Measurements from ENCODE around the gene CLEC2A.

The CLEC2A gene

DNA sequence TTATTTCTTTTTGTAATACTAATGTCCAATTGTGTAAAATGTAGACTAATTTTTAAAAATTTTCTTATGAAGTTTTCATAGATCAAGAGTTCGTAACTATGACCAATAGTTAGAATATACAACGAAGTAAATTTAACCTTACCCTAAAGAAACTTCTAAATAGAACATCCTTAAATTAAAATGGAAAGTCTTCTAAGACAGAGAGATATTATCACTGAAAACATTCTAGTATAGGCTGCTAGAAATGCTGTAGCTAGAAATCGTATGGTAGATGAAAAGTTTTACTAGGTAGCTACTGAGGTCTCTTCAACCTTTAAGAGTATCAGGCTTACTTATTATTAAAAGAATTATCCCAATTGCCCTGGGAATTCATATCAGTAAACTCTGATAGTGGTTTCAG is 925 bp downstream of the CLEC2A start:
- DNase-seq = no peak

DNA sequence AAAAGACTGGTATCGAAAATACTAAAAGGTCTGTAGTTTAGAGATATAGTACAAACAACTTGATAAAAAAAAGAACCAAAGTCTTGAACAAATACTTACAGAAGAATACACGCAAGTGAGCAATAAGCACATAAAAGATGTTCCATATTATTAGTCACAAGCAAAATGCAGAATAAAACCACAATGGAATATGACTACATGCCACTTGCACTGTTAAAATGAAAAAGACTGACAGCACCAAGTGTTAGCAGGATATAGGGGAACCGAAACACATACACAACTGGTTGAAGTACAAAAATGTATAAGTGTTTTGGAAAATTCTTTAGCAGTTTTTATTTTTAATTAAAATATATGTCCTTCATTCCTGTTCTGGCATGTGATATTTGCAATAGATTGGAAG is 3.6 kb downstream of the CLEC2A start:
- no peak for DNase-seq

DNA sequence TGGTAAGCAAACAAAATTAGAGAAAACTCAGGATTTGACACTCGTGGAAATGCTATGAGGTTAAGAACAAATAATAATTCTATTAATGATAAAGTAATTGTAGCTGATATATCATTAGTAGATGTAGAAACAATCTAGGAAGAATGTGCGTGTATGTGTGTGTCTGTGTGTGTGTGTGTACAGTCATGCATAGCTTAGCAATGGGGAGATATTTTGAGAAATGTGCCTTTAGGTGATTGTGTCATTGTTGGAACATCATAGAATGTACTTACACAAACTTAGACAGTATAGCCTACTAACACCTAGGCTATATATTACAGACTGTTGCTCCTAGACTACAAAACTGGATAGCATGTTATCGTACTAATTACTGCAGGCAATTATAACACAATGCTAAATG is 5.3 kb downstream of the CLEC2A start:
- DNase-seq = no peak

DNA sequence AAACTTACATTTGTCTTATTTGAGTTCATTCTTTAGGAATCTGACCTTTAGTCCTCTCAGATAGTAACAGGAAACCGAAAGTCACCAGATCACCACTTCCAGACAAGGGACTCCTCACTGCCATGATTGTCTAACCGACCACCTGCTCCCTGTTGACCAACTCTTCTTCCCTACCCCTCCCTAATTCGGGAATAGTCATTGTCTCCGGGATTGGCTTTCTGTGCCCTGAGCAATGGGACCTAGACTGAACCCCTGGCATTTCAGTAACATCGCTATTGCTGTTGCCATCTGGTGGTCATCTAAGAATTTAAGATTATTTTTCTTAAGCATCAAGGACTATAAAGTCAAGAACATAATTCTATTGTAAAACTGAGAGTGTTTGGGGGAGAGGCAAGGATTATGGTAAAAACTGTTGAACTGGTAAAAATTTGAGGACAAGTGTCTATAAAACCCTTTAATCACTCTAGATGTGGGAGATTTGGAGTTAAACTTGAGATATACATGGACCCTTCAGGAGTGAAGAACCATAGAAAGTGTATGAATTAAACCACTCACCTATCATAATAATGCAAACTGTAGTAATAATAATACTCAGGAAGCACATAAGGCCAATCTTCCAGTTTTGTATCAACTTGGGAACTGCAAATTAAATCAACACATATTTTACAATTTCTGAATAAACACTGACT is 6.3 kb downstream of the CLEC2A start:
- DNase-seq = no peak

DNA sequence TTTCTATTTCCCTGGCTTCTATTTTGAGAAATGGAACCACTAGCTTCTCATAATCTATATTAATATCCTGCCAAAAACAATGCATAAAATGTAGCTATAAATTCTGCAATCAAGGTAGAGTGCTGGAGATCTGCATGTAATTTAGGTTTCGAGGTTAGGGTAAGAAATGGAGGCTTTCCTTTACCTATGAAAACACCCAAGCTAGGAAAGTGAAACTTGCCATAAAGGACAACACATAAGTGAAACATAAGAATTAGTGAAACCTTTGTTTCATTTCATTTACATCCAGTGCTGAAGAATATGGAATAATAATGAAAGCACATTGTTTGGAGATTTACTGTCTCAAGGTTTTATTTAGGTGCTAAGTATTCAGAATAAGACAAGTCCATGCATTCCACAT is 9.7 kb downstream of the CLEC2A start:
- DNase-seq = no peak

DNA sequence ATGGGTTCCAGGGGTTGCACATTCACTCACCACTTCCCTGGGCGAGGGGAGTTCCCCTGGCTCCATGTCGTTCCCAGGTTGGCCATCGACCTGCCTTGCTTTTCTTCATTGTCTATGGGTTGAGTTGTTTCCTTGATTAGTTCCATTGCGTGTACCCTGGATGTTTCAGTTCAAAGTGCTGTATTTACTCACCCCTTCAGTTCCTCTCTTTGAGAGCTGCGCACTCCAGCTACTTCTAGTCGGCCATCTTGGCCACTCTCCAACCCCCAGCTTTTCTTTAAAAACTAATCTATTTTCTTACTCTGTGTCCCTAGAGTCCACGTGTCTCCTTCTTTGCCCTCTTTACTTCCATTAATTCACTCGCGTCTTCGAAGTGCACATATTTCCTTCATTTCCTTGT is 11.7 kb downstream of the CLEC2A start:
- DNase-seq = no peak

DNA sequence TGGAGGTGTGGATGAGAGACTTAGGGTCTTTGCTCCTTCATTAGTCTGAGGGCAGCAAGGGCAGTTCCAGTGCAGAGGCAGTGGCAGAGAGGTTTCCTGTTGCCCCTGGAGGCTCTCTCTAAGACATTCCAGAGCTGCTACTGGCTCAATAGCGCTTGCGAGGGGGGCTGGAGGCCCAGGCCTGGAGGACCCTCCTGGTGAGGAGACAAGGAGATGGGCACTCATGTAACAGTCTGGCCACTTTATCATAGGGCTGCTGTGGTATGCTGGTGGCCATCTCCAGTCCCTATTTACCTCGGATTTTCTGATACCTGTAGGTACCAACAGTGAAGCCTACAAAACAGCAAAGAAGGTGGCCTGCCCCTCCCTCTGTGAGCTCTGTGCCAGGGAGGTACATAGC is 12.7 kb downstream of the CLEC2A start:
- no peak for DNase-seq

DNA sequence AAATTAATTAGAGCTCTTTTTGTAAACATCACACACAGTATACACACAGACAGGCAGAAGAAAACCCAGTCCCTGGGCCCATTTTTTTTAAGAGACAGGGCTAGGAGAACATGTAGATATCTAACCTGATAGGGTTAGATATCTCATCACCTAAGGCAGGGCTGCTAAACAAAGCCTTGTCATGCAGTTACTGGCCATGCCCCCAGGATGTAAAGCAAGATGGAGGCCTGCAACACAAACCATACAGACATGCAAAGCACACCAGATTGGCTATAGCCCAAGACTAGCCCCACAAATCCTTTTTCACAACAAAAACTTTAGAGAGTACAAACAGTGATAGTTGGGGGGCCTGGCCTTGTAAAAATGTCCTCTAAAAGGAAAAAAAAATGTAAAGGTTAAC is 20.5 kb downstream of the CLEC2A start:
- no peak for DNase-seq

DNA sequence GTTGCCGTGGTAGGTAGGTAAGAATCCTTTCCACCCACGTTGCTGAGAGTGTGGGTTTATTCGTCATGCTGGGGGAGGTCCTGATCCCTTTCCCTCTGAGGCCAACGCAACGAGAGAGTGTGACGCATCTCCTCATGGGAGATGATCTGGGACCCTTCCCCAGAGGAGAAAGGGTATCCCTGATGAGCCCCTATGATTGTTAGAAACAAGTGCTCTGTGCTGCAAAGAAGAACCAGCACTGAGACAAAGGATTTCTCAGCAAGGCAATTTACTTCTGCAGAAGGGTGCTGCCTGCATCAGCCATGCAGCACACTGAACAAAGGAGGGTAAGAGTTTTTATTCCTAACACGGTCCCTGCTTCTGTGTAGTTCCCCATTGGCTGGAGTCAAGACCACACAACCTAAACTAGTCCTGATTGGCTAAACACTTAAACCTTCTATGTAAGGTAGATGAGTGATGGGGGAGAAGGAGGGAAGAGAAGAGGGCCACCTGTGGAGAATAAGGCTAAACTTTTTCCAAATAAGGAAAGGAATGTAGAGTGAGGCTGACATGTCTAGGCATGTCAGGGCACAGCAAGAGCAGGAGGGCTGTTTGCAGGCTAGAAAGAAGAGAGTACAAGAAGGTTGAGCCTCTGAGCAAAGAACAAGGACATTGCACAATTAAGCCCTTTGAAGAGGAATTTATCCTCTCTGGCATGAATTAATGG is 21.3 kb downstream of the CLEC2A start:
- DNase-seq = no peak

DNA sequence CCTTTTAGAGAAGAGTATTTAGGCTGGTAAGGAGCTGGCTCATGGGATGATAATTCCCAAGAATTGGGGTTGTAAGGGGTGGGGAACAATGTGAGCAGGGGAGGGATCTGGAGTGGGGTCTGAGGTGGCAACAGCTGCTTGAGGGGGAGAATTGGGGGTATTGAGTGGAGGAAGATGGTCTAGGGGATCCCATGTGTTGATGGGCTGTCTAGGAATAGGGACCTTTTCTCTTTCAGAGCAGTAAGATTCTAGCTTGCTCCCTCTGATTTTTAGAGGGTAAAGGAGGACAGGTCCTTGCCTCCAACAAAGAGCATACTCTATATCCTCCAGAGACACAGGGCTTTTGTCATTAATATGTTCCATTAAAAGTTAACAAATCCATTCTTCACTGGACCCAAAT is 22.4 kb downstream of the CLEC2A start:
- DNase-seq = no peak

DNA sequence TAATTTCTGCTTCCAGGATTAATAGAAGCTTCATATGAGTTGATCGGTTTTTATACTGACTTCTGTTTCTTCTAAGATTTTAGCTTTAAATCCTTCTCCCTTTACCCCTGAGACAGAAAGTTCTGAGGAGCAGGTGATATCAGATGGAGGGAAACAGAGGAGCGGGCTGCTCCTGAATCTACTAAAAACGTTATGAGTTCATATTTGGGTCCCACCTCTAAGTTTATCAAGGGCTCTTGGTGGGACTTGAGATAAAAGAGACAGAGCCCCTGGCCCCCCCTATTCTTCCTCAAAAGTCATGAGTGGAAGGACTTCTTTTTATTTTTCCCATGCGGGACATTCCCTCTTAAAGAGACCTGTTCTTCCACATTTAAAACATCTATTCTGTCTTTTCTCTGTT is 23.8 kb downstream of the CLEC2A start:
- DNase-seq = no peak

DNA sequence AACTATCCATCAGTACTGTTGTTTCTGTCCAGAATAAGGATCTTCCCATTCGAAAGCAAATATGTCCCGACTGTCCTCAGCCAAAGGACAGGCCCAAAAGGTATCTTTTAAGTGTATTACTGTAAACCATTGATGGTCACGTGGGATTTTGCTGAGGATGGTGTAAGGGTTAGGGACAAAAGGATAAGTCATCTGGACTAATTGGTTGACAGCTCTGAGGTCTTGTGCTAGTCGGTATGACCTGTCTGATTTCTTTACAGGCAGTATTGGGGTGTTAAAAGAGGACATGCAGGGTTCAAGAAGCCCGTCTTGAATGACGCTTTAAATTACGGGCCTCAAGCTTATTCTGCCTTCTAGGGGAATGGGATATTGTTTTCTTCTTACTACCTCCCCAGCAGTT is 24.4 kb downstream of the CLEC2A start:
- DNase-seq = no peak

DNA sequence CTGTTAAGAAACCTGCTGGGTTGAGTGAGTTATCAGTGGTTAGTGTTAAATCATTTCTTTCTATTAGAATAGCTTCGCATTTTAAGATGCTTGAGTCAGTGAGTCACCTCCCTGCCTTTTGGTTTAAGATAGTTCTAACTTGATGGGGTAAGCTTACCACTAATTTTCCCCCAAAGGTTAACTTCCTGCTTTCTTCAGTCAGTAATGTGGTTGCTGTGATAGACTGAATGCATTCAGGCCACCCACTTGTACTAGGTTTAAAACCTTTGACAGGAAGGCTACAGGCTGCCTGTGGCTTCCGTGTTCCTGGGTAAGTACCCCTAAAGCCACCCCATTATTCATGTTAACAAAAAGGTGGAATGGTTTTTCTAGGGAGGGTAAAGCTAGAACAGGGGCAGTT is 25.3 kb downstream of the CLEC2A start:
- DNase-seq = peak; percentile 19

DNA sequence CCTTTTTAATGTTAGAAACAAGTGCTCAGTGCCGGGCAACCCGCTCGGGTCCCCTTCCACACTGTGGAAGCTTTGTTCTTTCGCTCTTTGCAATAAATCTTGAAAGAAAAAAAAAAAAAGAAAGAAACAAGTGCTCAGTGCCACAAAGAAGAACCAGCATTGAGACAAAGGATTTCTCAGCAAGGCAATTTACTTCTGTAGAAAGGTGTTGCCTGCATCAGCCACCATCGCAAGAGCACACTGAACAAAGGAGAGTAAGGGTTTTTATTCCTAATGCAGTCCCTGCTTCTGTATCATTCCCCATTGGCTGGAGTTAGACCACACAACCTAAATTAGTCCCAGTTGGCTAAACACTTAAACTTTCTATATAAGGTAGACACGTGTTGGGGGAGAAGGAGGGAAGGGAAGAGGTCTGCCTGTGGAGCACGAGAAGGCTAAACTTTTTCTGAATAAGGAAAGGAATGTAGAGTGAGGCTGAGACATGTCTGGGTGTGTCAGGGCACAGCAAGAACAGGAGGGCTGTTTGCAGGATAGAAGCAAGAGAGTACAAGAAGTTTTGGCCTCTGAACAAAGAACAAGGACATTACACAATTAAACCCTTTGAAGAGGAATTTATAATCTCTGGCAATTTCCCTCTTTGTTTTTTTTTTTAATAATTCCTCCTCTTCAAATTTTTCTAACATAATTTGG is 29.5 kb downstream of the CLEC2A start:
- no peak for DNase-seq

DNA sequence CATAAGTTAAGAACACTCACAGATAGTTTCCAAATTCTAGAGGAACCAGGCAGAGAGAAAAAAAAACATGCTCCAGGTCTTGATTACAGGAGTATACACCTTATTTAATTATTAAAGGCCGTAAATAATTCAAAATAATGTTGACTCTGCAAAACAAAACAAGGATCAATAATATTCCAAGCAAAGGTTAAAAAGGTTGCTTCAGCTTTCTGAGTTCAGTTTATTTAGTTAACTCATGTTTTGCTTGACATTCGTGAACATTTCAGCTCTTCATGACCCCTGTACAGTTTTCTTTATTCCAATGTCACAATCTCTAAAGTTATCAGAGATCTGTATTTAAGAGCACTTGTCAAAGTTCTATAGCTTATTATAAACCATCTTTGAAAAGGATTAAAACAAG is 31.2 kb downstream of the CLEC2A start:
- DNase-seq = no peak

DNA sequence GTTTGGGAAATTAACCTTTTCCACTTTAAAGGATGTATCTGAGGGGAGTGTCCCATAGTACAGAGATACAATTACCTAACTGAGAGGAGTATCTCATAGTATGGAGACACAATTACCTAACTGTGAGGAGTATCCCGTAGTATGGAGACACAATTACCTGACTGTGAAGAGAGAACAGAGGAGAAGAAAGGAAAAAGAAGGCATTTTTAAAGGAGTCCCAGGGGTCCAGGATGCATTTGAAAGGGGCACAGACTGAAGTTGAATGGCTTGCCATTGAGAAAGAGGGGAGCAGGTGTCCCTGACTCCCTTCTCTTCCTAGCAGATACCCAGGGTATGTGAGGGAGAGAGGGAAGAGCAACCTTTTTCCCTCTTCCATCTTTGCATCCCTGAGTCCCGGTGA is 33.0 kb downstream of the CLEC2A start:
- no peak for DNase-seq

DNA sequence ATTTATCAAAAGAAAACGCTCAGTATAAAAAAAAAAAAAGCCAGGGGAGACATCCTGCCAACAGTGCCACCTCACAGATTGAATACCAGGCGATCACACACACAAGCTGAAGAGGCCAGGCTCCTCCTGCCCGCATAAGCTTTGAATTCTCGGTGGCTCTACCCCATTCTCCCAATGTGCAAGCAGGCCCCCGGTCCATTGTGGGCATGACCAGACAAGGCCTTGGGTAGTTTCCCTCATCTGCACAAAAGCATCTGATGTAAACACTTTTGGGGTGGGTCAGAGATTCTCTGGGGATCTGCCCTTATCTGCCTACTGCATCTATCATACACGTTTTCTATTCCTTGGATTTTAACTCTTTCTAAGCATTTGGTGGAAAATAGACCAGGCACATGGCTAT is 34.6 kb downstream of the CLEC2A start:
- DNase-seq = no peak

DNA sequence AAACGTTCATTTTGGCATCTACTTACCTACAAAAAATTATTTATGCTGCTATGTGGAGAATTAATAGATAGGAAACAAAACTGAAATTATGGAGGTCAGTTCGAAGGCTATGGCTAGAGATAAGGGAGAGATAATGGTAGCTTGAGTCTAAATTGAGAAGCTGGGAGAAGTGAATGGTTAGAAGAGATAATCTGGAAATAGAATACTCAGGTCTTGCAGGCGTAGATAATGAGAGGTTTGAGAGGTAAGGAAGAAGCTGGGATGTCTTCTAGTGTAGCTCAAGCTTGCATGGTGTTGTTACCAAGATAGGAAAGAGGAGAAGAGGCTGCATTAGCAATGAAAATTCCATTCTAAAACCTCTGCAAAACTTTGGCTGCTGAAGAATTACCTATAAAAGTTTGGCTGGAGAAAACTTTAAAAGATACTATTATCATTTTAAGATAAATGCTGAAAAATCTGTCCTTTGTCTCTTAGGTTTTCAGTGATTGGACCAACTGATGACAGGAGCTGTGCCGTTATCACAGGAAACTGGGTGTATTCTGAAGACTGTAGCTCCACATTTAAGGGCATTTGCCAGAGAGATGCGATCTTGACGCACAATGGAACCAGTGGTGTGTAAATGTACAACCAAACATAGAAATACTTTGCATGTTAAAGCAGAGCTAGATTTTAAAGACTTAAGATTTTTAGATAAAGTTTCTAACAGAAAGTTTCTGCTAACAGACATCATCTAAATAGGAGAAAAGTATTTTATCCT is 36.8 kb downstream of the CLEC2A start:
- DNase-seq = no peak

DNA sequence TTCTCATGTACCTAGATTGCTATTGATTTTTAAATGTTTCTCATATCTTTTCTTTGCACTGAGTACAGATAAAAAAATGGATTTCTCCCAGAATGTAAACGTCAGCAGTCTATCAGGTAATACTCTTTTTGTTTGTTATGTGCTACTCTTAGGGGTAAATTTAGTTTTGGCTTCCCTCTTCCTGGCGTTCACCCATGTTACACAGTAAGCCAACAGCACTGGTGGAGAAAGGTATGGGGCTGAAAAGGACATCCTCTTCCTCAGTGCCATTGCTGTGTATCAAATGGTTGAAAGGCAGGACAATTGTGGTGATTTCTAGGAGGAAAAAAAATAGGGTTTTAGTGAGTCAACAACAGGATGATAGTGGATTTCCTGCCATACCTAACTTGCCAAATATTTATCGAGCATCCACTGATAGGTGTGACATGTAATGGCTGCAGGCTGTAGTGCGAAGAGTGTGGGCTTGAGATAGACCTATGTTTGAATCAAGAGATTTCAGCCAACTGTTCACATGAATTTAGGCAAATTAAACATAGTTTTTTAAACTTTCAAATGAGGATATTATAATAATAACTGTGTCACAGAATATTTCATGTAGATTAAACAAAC is 43.4 kb downstream of the CLEC2A start:
- no peak for DNase-seq

DNA sequence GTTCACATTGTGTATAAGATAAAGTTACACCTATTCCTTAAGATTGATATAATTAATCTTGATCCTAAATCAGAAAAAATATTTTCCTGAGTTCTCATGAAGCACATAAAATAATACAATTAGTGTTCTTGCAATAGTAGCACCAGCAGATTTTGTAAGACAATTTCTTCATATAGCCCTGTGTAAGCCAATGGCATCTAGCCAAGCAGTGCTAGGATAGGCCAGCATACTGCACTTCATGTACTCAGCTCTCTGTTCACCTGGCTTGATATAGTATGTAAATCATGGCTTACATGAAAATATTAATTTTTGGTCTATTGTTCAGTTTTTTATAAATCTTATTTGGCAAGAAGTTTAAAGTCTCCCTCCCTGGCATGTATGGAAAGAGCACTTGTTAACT is 49.0 kb downstream of the CLEC2A start:
- DNase-seq = no peak

DNA sequence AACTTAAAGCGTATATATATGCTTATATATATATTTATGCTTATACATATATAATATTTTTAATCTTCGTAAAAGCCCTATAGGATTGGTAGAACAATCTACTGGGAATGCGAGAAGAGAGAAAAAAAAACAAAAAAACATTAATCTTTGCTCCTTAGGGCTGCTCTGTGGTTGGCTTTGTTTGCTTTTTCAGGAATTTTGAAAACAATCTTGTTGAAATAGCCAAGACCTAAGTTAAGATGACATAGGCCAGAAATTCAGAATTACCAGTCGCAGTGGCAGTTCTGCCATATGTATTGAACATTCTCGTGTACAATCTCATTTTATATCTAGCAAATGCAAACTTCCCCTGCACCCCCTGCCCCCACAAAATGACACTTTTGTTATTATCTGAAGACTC is 50.2 kb downstream of the CLEC2A start:
- no peak for DNase-seq

DNA sequence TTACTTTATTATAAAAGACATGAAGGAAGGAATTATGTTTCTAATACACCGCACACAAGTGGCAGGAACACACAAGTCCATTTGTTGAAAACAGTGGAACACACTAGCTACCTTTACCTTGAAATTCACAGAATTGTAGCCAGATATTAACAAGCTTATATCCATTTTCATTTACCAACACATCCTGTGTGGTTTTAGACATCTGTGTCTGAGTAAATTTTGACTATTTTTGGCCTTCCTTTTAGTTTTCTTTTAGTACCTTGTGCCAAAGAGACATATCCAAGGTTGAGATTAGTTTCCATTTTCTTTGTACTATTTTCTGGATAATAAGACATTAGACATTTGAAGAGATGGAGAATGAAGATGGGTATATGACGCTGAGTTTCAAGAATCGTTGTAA is 50.9 kb downstream of the CLEC2A start, which contains the start of gene KLRF2:
KLRF2 (plus strand) TSS at position 244 of the 400 bp plus-strand sequence; CDS start at position 351, 107 bp downstream.
- DNase-seq = no peak

DNA sequence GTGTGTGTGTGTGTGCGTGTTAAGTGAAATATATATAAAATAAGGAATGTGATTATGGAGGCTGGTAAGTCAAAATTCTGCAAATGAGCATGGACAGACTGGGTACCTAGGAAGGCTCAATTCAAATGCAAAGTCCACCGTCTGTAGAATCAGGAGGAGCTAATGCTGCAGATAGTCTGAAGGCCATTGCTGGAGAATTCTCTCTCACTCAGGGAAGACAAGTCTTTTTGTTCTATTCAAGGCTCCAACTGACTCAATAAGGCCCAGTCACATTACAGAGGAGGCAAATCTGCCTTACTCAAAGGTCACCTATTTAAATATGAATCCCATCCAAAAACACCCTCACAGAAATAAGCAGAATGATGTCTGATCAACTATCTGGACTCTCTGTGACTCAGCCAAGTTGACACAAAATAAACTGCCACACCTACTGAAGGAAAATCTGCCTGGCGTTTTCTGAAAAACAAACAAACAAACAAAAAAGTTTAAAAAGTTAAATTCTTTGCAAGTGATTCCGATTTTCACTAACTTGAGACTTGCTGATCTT is 51.6 kb downstream of the CLEC2A start:
- DNase-seq = no peak
